Small intestine (tissue), 7 donors: ENCODE data around the gene PIERCE2. TPM values are rescaled to one million over a fixed set of nuclear protein-coding genes. Genes with fewer than 3 reads are reported as not detected.
"Not testable (repeated sequence)": the region's sequence is repeated elsewhere in the genome, so short reads cannot be mapped to it uniquely, and the experiment has no call there.

Experiments
- DNase-seq, 2 donors: peaks; one replicate each; pipeline versions ENCODE4 v3.0.0 to v3.0.0-alpha.2; 2013
- FAIRE-seq: peaks from 2 replicates; lab custom pipeline; 2012; peaks lifted over from hg19 to GRCh38; lab: Jason Lieb, UNC
- H3K27ac ChIP-seq, 3 donors: one replicate each; pipeline ENCODE4 v1.5.1; 2013; ENCODE audit warnings: low read length in 2 of 3, mild to moderate bottlenecking in 2 of 3, control low read depth in 1 of 3, inconsistent platforms in 1 of 3, low read depth in 1 of 3, moderate library complexity in 1 of 3
- H3K27me3 ChIP-seq, 3 donors: one replicate each; pipeline ENCODE4 v1.6.1; 2013; ENCODE audit warnings: low read length in 3 of 3, inconsistent platforms in 1 of 3; ENCODE audit not compliant: control insufficient read depth in 3 of 3, insufficient read depth in 3 of 3
- H3K36me3 ChIP-seq, 3 donors: one replicate each; pipeline ENCODE4 v1.6.1; 2013; ENCODE audit warnings: low read length in 3 of 3, inconsistent platforms in 1 of 3, low read depth in 1 of 3, mild to moderate bottlenecking in 1 of 3, moderate library complexity in 1 of 3; ENCODE audit not compliant: control insufficient read depth in 3 of 3, insufficient read depth in 2 of 3
- H3K4me1 ChIP-seq, 3 donors: one replicate each; pipeline ENCODE4 v1.6.1; 2013; ENCODE audit warnings: low read length in 2 of 3, inconsistent platforms in 1 of 3, low read depth in 1 of 3, mild to moderate bottlenecking in 1 of 3, moderate library complexity in 1 of 3; ENCODE audit not compliant: control insufficient read depth in 3 of 3, insufficient read depth in 2 of 3
- H3K4me3 ChIP-seq, 3 donors: one replicate each; pipeline ENCODE4 v1.5.1; 2013; ENCODE audit warnings: low read length in 3 of 3, control low read depth in 1 of 3, inconsistent platforms in 1 of 3, low read depth in 1 of 3, mild to moderate bottlenecking in 1 of 3, moderate library complexity in 1 of 3
- H3K9me3 ChIP-seq, 2 donors: one replicate each; pipeline ENCODE4 v1.6.1; 2013; ENCODE audit warnings: low read depth in 1 of 2, low read length in 1 of 2; ENCODE audit not compliant: control insufficient read depth in 2 of 2, insufficient read depth in 1 of 2
- WGBS, 3 donors: extraction: QIAGEN DNeasy Blood & Tissue Kit; methylation state at CpG; one replicate each; pipeline ENCODE4 v1.1.7; 2013; 5-methylcytosine and 5-hydroxymethylcytosine counted together
- polyA plus RNA-seq, 4 donors: library from polyadenylated mRNA; stranded (reverse) in 3 of 4; unstranded in 1 of 4; fragments of 200-250 nt in 3 of 4; fragments of 120-200 nt in 1 of 4; gene quantifications; one replicate each; pipeline versions ENCODE4 v1.2.1 to v1.2.3, GENCODE V29; 2013
- donor health status: healthy with polysubstance abuse.
- donor health status: control.
- donor health status: control.
- donor health status: Bipolar disorder and iron deficiency.
- donor health status: healthy.

Gene PIERCE2
- polyA plus RNA-seq, 4 donors, result 1.5 to 6.7 (median 3.0) TPM

- not testable (repeated sequence) for H3K4me3 ChIP-seq, H3K27me3 ChIP-seq, H3K36me3 ChIP-seq, FAIRE-seq, DNase-seq, H3K4me1 ChIP-seq, H3K27ac ChIP-seq
- H3K9me3 ChIP-seq, result peaks cover 0 to 11% of the 10 kb centered on the region in 2 donors
- 89 to 97% (median 91%) methylated on average over 15 to 27 of the region's 27 CpGs for WGBS, 3 donors
Observed at GRCh38 chr15:55445936-55446335, 37.6 kb downstream of the PIERCE2 start.

GRCh38 chr15:55446379-55447029 is 38.2 kb downstream of the PIERCE2 start:
- H3K9me3 ChIP-seq, result peaks cover 0 to 11% of the 10 kb centered on the region in 2 donors
- H3K36me3 ChIP-seq, H3K4me3 ChIP-seq, H3K27me3 ChIP-seq, H3K27ac ChIP-seq, FAIRE-seq, H3K4me1 ChIP-seq, DNase-seq: not testable (repeated sequence)
- 96 to 98% (median 98%) methylated on average over 16 to 41 of the region's 41 CpGs for WGBS, 3 donors

GRCh38 chr15:55447030-55447394 is 38.7 kb downstream of the PIERCE2 start:
- not testable (repeated sequence) for H3K4me3 ChIP-seq, H3K27ac ChIP-seq, H3K27me3 ChIP-seq, H3K4me1 ChIP-seq, FAIRE-seq, H3K36me3 ChIP-seq, DNase-seq
- 98 to 99% (median 98%) methylated on average over 11 to 19 of the region's 19 CpGs for WGBS, 3 donors
- H3K9me3 ChIP-seq, result peaks cover 0 to 11% of the 10 kb centered on the region in 2 donors

- WGBS, 3 donors, result 47 to 83% (median 59%) methylated on average over 5 of the region's 5 CpGs
- no peak overlapping the region for H3K27ac ChIP-seq
- no peak for FAIRE-seq
- no peak for DNase-seq
- H3K4me1 ChIP-seq, result no peaks in the 10 kb centered on the region
- H3K27me3 ChIP-seq, result no peaks in the 10 kb centered on the region
- peaks cover 0 to 6% (median 0%) of the 10 kb centered on the region in 3 donors for H3K36me3 ChIP-seq
- H3K4me3 ChIP-seq, result no peak overlapping the region
- peaks cover 0 to 17% of the 10 kb centered on the region in 2 donors for H3K9me3 ChIP-seq
Observed at GRCh38 chr15:55457401-55458022, 49.2 kb downstream of the PIERCE2 start.

- peaks cover 0 to 6% (median 0%) of the 10 kb centered on the region in 3 donors for H3K36me3 ChIP-seq
- DNase-seq (no peak), FAIRE-seq (no peak)
- no peaks in the 10 kb centered on the region for H3K27me3 ChIP-seq
- H3K4me3 ChIP-seq, result no peak overlapping the region
- H3K27ac ChIP-seq, result no peak overlapping the region
- 85 to 93% (median 91%) methylated on average over 4 of the region's 4 CpGs for WGBS, 3 donors
- peaks cover 0 to 15% of the 10 kb centered on the region in 2 donors for H3K9me3 ChIP-seq
- no peaks in the 10 kb centered on the region for H3K4me1 ChIP-seq
Observed at GRCh38 chr15:55461447-55461846, 53.2 kb downstream of the PIERCE2 start.

- Histone ChIP-seq H3K27ac (no peak overlapping the region), H3K27me3 (no peaks in the 10 kb centered on the region), H3K4me1 (no peaks in the 10 kb centered on the region), H3K9me3 (no peaks in the 10 kb centered on the region), H3K4me3 (no peak overlapping the region), H3K36me3 (no peaks in the 10 kb centered on the region)
- DNase-seq (no peak), FAIRE-seq (no peak)
- WGBS, 3 donors, result 84 to 93% (median 84%) methylated on average over 2 of the region's 2 CpGs
Observed at GRCh38 chr15:55468321-55468720, 60.0 kb downstream of the PIERCE2 start.

Other genes starting within 250 kb of the PIERCE2 start
- 10 to 100 TPM; 42.7 to 79.3 (median 78.3) TPM for gene RSL24D1, start 211.6 kb upstream of the PIERCE2 start, polyA plus RNA-seq
- 10 to 100 TPM; 24.8 to 52.3 (median 32.9) TPM for gene RAB27A, start 118.7 kb upstream of the PIERCE2 start, polyA plus RNA-seq
- gene PIGBOS1, start 89.4 kb upstream of the PIERCE2 start, polyA plus RNA-seq, result 10 to 100 TPM; 18.7 to 23.2 (median 20.8) TPM
- 10 to 100 TPM in 3 of 4 donors, 1 to 10 TPM in 1; 9.7 to 20.1 (median 12.6) TPM for gene PIGB, start 89.3 kb upstream of the PIERCE2 start, polyA plus RNA-seq
- gene CCPG1, start 136 bp upstream of the PIERCE2 start, polyA plus RNA-seq, result 10 to 100 TPM in 2 of 4 donors, 1 to 10 TPM in 2; 4.7 to 42.0 (median 16.8) TPM
- 1 to 10 TPM in 3 of 4 donors, not detected in 1; 1.8 to 2.4 (median 2.1) TPM for gene DNAAF4, start 99.7 kb downstream of the PIERCE2 start, polyA plus RNA-seq
- gene PYGO1, start 179.8 kb downstream of the PIERCE2 start, polyA plus RNA-seq, result 1 to 10 TPM in 1 of 4 donors, under 1 TPM in 2, not detected in 1; under 0.01 to 2.8 (median 0.49) TPM